GM18507 (cell line): Measurements from ENCODE around the gene DRAM1.
A peak's percentile ranks its signal among the peaks of the same experiment; 100 is the strongest.

Source experiments
- DNase-seq: peaks from one replicate; pipeline ENCODE4 v3.0.0; 2011; ENCODE audit warnings: low read depth; ENCODE audit not compliant: insufficient read length; ENCODE audit errors: extremely low spot score
- FAIRE-seq: peaks from 2 replicates; lab custom pipeline; 2011; peaks lifted over from hg19 to GRCh38; lab: Jason Lieb, UNC

DRAM1 gene

DNA sequence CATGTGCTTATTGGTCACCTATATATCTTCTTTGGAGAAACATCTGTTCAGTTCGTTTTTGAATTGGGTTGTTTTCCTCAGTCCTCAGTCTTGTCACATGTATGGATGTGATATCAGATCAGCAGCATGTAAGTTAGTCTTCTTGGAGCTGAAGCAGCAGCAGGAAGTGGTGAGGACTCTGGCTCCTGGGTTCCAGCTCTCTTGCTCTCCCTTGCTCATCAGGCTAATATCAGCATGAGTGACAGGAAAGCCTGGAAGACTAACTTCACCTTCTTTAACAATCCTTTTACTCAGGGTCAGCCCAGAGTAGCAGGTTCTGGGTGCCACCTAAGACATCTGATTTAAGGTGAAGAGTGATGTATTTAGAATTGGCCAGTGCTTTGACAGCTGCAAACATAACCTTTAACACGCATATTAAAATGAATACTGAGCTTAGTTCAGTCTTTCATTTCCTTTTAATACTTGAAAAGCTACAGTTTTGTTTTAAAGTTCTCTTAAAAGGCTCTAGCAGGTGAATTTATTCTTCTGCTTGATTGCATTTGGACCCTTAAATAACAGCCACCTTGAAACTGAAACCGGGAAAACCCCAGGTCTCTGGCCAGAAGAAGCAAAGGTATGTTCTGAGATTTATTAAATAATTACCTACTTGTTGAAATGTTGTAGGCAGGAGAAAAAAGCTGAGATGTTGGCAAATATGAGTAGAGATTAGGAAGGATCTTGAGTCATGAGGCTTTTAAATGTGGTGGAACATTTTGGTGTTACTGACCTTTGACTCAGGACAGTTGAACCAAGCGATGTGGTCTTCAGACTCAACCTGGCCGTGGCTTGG lies 54.3 kb downstream of the DRAM1 start:
- peak; percentile 94 for FAIRE-seq
- DNase-seq, result no peak

DNA sequence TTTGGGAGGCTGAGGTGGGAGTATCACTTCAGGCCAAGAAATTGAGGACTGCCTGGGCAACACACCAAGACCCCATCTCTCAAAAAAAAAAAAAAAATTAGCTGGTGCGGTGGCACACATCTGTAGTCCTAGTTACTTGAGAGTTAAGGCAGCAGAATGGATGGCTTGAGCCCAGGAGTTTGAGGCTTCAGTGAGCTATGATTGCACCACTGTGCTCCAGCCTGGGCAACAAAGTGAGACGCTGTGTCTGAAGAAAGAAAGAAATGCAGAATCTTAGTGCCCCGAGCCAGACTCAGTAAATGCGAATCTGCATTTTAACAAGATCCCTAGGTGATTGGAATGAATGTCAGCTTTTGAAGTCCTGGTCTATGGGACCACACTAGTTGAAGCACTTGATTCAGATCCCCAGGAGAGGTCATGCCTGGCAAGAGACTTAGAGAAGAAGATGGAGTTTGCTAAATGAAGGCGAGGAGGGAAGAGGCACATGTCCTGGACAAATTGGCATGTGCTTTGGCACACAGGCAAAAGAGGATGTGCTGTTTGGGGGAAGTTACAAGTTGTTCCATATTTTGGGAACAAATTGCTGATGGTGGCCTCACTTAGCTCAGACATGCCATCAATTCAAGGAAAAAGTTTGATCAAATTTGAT lies 56.6 kb downstream of the DRAM1 start:
- DNase-seq (no peak), FAIRE-seq (no peak)

DNA sequence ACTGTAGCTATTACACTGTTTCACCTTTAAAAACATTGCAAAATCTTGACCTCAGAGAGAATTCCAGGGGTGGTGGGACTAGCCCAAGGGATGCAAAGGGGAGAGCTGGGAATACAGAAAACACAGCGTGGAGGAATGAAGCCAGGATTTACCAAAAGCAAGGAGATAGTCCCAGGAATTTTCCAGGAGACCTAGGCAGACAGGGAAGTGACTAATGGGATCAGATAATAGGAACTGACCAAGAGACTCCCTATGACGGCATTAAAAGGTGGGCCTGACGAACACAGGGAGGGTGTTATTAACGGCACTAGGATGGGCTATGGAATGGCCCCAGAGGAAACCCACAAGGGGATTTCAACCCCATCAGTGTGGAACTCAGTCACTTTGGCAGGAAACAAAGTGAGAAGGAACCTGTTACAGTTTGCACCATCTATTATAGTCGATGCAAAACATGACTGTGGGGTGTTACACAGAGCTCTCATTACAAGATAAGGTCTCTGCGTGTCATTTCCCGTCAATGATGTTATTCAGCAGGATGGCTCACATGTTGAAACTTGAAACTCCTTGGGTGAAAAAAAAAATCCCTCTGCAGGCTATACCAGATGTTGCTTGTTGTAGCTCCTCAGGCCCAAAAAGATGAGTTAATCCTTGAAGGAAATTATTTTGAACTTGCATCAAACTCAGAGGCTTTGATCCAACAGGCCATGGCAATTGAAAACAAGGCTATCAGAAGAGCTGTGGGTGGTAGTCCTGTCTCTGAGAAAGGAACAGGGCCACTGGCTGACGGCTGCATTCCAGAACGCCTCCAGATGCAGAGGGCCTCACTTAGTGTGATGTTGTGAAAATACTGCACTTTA lies 58.7 kb downstream of the DRAM1 start:
- no peak for DNase-seq
- FAIRE-seq, result peak; percentile 96

DNA sequence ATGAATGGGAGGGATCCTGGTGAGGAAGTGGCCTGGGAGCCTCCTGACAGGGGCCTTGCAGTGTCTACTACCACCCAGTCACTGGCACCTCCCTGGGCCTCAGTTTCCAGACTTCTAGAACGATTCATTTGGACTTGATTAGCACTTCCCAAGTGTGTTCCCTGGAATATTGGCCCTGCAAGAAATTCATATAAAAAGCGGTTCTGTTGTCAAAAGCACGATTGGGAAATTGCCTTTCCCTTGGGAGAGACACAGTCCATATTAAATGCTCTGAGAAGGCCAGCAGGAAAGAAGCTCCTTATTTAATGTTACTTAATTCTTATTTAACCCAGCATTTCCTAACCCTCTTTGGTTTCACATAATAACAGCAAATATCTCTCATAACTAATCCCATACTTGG lies 61.9 kb downstream of the DRAM1 start:
- no peak for DNase-seq
- FAIRE-seq, result no peak

DNA sequence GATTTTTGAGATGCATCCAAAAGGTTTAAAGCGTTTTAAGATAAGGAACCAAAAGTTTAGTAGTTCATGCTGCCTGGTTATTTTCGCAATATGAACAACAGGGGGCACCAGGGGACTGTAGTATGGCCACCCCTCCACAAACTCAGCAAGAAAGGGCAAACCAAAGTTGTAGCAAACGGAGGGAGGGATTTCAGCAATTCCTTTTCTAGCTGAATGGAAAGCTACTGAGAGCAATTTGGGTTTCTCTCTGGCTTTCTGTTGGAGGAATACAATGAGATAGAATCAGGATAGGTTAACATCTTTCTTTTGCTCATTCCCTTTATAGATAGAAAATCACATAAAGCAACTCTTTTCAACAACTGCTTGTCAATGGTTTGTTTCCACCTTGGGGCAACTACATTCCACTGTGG lies 62.5 kb downstream of the DRAM1 start:
- FAIRE-seq (peak; percentile 81), DNase-seq (no peak)

DNA sequence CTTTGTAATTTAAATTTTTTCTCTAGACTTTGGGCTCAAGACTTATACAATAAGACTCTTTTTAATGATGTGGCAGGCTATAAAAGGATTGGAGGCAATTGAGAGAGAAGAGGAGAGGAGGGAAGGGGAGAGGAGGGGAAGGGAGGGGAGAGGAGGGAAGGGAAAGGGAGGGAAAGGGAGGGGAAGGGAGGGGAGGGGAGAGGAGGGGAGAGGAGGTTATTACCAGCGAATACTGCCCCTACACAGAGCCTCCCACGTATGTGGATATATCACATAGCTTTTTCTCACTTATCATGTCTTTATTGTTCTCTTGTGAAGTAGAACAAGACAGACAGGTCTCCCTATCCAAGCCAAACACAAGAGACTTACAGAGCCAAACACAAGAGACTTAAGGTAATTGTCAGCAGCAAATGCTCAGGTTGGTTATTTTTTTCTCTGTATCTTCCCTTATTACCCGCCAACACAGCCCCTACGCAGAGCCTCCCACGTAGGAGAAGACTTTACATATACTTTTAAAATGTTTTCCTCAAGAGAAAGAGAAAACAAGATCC lies 63.1 kb downstream of the DRAM1 start:
- DNase-seq (no peak), FAIRE-seq (no peak)

DNA sequence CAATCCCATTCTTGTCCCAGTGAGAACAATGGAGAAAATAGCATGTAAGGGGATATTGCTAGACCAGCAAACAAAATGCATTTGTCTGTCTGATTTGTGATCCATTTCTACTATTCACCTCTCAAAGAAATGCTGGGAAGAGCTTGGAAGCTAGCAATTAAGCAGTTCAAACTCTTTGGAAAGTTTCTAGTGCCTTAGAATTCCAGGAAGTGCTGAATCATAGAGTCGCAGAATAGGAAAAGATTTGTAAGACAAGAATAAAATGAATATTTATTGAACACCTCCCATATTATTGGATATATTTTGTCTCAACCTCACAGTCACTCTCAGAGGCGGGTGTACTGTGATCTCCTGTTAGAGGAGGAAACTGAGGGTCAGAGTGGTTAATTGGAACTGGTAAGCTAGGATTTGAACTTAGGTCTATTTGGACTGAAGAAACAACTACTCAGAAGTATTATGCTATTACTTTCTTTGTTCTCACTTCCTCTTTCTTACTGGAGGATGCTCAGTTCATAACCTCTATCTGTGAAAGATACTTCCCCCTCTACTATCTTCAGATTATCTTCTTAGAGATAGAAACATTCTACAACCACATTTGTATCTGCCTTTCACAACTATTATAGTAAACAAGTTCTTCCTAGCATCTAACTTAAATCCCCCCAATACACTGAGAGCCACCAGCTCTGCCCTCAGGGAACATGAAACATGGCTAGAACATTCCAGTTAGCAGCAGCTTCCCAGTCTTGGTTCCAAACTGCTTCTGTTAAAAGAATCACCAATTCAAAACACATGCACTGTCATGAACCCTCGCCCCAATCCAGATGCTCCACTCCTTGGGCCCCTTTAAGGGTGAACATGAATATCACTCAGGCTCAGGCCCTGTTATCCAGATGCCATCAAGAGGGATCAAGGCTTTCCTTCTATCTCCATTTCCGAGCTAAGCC lies 64.2 kb downstream of the DRAM1 start:
- DNase-seq (no peak), FAIRE-seq (peak; percentile 77)

DNA sequence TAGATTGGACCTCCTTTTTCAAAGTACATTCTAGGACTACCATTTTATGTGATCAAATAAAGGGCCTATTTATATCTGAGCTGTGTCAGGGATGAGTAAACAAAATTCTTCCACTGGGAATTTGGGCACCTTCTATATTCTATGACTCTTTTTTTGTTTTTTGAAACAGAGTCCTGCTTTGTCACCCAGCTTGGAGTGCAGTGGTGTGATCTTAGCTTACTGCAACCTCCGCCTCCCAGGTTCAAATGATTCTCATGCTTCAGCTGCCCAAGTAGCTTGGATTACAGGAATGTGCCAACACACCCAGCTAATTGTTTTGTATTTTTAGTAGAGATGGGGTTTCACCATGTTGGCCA lies 64.8 kb downstream of the DRAM1 start:
- FAIRE-seq, result no peak
- DNase-seq, result no peak

DNA sequence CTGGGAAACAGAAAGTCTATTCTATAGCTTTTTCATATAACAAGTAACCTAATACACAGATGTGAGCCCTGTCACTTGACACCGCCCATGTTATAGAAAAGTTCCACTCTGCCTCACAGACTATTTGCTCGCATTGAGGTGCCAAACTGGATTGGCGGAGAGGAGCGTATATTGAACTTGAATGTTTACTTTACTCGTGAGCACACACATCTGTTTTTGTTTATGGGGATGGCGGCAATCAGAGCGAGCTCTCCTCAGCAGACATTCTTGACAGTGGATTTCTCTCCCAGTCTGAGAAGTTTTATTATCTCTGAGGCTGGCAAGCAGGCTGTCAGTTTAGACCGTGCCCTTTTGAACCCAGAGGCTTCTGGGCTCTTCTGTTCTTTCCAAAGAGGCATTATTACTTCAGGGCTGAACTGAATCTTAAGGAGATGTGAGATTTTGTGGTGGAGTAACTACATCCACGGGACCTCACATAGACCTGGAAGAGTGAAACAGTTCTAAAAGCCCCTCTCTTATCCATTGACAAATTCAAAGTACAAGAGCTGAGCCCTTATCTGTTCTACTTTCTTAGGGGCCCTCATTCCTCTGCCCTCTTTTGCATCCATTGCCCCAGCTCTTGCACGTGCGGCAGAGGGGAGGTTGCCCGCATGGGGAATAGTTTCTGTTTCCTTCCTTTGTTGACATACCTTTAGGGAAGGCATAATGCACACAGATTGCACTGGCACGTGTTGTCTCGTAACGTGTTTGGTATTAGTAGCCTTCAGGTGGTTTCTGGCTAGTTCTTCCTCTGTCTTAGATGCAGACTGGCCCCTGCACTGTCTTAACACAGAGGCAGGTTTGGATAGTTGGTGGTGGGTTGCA lies 68.2 kb downstream of the DRAM1 start:
- no peak for DNase-seq
- FAIRE-seq, result no peak

DNA sequence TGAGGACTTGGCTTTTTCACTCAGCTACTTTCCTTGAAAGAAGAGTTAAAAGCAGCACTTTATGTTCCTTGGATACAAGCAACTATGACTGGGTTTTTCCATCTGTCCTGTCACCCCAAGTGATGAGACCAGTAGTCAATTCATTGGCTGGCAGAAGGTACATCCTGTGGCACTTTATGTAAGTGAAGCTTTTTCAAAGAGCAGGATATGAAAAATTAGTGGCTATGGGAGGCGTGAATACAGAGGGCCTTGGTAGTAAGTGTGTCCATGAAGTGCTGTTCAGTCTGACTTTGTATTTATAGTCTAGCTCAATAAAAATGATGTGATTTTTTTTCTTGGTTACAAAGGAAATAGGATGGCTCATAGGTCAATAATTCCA lies 68.8 kb downstream of the DRAM1 start:
- DNase-seq, result no peak
- FAIRE-seq, result no peak

DNA sequence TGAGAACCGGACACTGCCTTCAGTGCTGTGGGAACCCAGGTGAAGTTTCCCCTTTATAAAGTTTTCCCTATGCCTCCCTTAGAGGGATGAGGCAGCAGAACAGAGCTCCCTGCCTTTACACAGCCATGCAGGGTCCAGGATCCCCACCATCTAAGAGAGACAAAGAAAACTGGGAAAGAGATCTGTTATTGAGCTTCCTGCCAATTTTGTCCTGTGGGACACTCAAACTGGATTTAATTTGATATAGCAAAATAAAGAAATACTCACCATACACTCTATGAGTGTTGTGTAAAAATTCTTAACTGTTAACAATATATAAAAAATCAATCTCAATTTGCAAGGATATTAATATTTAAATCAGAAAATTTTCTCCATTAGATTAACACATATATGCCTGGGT lies 69.9 kb downstream of the DRAM1 start:
- FAIRE-seq, result no peak
- no peak for DNase-seq

DNA sequence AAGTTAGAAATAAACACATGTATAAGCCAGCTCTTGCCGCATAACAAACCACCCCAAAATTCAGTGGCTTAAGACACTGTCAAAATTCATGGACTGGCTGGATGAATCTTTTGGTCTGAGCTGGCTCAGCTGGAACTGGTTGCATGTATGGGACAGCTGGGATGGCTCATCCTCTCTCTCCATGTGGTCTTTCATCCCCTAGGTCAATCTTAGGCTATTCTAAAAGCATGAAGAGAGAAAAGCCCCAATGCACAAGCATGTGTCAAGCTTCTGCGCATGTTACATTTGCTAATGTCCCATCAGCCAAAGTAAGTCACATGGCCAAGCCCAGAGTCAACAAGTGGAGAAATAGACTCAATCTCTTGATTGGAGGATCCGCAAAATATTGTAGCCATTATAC lies 71.0 kb downstream of the DRAM1 start:
- DNase-seq, result no peak
- FAIRE-seq, result no peak

DNA sequence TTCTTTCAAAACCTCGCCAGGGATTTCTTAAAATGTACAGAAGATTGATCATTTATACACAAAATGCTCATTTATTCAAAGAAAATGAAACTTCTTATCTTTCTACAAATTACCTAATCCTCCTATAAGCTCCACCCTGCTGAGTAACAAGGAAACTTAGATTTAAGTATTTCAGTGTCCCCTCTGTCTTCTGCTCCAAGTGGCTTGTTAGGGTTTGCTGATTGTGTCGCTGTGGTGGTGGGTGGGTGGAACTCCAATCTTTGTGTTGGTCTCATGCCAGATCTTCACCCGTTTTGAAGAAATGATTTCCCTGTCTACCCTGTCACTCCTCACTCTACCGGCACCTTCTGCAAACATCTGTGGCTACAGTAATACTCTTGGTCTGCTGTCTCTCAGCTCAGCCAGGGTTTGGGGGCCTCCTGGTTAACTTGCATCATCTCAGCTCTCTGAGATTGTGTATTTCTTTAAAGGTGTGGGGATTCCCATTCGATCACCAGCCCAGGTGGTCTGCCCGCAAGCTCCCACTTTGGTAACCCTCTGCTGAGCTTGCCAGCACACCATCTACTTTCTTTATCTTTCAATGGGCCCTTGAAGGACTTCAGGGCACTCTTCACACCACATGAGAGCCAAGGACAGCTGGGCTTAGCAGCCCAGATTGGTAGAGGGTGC lies 73.8 kb downstream of the DRAM1 start:
- no peak for FAIRE-seq
- DNase-seq, result no peak

DNA sequence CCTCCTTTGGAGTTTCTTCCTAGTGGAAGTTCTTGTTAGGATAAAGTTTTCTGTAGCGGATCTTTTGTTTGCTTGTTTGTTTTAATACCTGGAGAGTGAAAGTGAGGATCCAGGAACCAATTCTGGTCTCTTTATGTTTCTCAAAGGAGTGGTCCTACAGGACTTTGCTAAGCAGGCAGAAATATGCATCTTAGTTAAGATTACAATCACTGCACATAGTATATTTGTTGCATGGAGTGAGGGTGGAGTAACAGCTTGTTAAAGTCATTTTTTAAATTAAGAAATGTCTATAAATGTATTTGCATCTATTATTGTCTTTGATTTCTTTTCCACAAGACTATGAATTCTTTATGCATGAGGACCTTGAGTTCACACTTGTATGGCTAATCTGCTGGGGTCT lies 76.7 kb downstream of the DRAM1 start:
- FAIRE-seq, result no peak
- no peak for DNase-seq

DNA sequence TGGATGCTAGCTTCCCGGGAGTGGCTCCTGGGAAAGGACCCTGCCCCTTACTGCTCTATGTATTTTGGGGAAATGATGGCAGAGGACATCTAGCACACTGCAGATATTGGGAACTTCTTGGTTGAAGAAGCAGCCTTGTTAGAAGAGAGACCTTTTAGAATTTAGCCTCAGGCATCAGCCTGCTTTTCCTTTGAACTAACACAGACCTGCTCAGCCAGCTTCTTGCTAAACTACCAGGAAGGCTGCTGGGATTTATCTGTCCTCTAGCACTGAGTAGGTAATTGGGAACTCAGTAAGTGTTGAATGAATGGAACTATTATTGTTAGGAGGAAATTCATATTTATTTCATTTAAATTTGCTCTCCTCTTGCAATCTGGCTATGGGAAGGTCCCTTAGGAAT lies 77.3 kb downstream of the DRAM1 start:
- FAIRE-seq (no peak), DNase-seq (no peak)

DNA sequence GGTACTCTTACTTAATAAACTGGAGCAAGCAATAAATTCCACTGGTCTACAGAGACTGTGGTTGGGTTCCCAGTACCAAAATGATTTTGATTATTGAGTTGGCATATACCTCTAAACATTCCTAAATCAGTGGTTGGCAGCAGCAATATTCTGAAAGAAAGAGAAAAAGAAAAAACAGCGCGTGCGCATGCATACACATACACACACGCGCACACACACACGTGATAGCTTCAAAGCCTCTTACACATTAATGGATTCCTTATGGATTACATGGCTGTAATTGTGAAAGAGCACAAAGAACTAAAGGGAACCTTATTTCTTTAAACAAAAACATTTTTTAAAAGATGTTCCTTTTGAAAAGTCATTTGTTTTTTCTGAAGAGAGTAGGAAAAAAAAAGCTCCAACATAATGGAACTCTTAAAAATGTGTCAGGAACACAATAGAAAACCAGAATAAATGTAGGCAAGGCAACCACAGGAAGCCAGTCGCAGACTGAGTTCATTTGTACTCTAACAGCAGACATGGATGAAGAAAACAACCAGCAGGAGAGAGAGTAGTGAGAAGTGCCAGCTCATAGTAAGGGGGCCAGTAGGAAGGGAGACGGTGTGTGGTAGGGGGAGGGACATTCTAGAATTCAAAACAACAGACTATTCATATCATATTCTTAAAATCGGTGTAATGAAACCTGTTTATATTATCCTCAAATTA lies 80.0 kb downstream of the DRAM1 start:
- no peak for DNase-seq
- no peak for FAIRE-seq

DNA sequence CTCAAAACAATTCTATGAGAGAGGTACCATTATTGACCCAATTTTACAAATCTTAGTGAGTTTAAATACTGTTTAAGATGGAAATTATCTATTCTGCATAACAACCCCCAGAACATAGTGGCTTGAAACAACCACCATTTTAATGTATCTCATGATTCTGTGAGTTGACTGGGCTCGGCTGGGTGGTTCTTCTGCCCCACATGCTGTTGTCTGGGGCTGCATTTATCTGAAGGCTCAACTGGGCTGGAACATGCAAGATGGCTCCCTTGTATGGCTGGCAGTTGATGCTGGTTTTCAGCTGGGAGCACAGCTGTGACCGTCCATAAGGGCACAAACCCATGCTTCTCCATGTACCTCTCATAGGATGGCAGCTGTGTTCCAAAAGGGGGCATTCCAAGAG lies 82.2 kb downstream of the DRAM1 start:
- FAIRE-seq (no peak), DNase-seq (no peak)
